HG02981 (cell line): ENCODE data around the gene FBXO27.
"Not testable (repeated sequence)": the region's sequence is repeated elsewhere in the genome, so short reads cannot be mapped to it uniquely, and the experiment has no call there.

ENCODE experiments used
- ATAC-seq: cut with Tn5 transposase; IDR thresholded peaks from one replicate; pipeline ENCODE4 v1.9.1; 2021; ENCODE audit warnings: mild to moderate bottlenecking, moderate library complexity; ENCODE audit not compliant: unreplicated experiment

Gene FBXO27

GRCh38 chr19:39032063-39032918 is at the start of gene FBXO27:
TSS of gene FBXO27 (minus strand) at chr19:39032549. CDS start at chr19:39032227, 322 bp downstream.
- ATAC-seq = no peak

GRCh38 chr19:39080431-39080830 is 48.1 kb upstream of the FBXO27 start:
- ATAC-seq = no peak

- no peak for ATAC-seq
These were observed 46.3 kb upstream of the FBXO27 start for GRCh38 chr19:39078436-39079200.

GRCh38 chr19:39077323-39077722 is 45.0 kb upstream of the FBXO27 start:
- no peak for ATAC-seq

- no peak for ATAC-seq
These were observed 42.6 kb upstream of the FBXO27 start for GRCh38 chr19:39074942-39075341.

- ATAC-seq = no peak
These were observed 41.9 kb upstream of the FBXO27 start for GRCh38 chr19:39074205-39074692.

GRCh38 chr19:39070888-39071287 is 38.5 kb upstream of the FBXO27 start:
- ATAC-seq = no peak

GRCh38 chr19:39068259-39068658 is 35.9 kb upstream of the FBXO27 start:
- ATAC-seq = not testable (repeated sequence)

GRCh38 chr19:39067104-39067503 is 34.8 kb upstream of the FBXO27 start:
- ATAC-seq = no peak

- ATAC-seq = no peak
These were observed 33.6 kb upstream of the FBXO27 start for GRCh38 chr19:39065928-39066327.

- ATAC-seq = no peak
These were observed 32.1 kb upstream of the FBXO27 start for GRCh38 chr19:39064405-39064804.

GRCh38 chr19:39060171-39060570 is 27.8 kb upstream of the FBXO27 start:
- ATAC-seq = no peak

- ATAC-seq = no peak
These were observed 27.0 kb upstream of the FBXO27 start for GRCh38 chr19:39059302-39059701.

- no peak for ATAC-seq
These were observed 25.3 kb upstream of the FBXO27 start for GRCh38 chr19:39057615-39058014.

- ATAC-seq = no peak
These were observed 21.7 kb upstream of the FBXO27 start for GRCh38 chr19:39054091-39054470.

GRCh38 chr19:39053276-39054090 is 21.1 kb upstream of the FBXO27 start:
- no peak for ATAC-seq

- ATAC-seq = no peak
These were observed 20.5 kb upstream of the FBXO27 start for GRCh38 chr19:39052846-39053245.

- no peak for ATAC-seq
These were observed 19.9 kb upstream of the FBXO27 start for GRCh38 chr19:39052243-39052746.

- ATAC-seq = no peak
These were observed 14.7 kb upstream of the FBXO27 start for GRCh38 chr19:39047073-39047472.

GRCh38 chr19:39046037-39046821 is 13.9 kb upstream of the FBXO27 start:
- no peak for ATAC-seq
